HUES48 (cell line): ENCODE data around the gene MYCN.
"Not testable (repeated sequence)": the region's sequence is repeated elsewhere in the genome, so short reads cannot be mapped to it uniquely, and the experiment has no call there.

Source experiments
- H3K27ac ChIP-seq: one replicate; pipeline ENCODE4 v1.7.0; 2013; ENCODE audit warnings: low read depth, low read length, inconsistent platforms
- H3K27me3 ChIP-seq: 2 replicates; pipeline ENCODE4 v1.6.1; 2013; ENCODE audit warnings: mild to moderate bottlenecking, low read length; ENCODE audit not compliant: control insufficient read depth, insufficient read depth
- H3K36me3 ChIP-seq: 2 replicates; pipeline ENCODE4 v1.6.1; 2013; ENCODE audit warnings: low read length; ENCODE audit not compliant: control insufficient read depth, insufficient read depth
- H3K4me1 ChIP-seq: 2 replicates; pipeline ENCODE4 v1.6.1; 2013; ENCODE audit warnings: mild to moderate bottlenecking, low read length; ENCODE audit not compliant: control insufficient read depth, insufficient read depth
- H3K4me3 ChIP-seq: 2 replicates; pipeline ENCODE4 v1.5.1; 2013; ENCODE audit warnings: mild to moderate bottlenecking, low read depth, low read length
- H3K9ac ChIP-seq: 2 replicates; pipeline ENCODE4 v1.6.1; 2013; ENCODE audit warnings: mild to moderate bottlenecking, low read depth, low read length, moderate library complexity
- H3K9me3 ChIP-seq: 2 replicates; pipeline ENCODE4 v1.6.1; 2013; ENCODE audit warnings: low read length; ENCODE audit not compliant: control insufficient read depth, insufficient read depth

The MYCN gene

DNA sequence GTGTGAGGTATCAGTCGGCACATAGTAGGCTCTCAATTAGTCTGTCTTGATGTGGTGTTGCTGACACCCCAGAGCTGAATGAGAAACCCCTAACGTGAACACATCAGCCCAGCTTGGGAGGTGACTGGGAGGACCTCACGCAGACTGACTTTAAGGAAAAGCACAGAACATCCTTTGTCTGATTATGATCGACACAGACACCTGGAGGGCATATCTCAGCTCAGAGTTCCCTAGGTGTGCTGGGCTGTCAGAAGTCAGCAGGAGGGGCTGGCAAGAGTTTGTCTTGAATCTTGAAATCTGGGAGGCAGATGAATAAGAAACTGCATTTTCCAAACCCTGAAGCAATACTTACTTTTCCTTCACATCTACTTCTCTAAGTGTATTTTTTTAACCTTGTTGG lies 16.8 kb upstream of the MYCN start:
- Histone ChIP-seq H3K4me3 (no peak overlapping the region), H3K9me3 (no peaks in the 10 kb centered on the region), H3K4me1 (no peaks in the 10 kb centered on the region), H3K36me3 (no peaks in the 10 kb centered on the region), H3K27me3 (no peaks in the 10 kb centered on the region), H3K27ac (no peak overlapping the region), H3K9ac (no peak overlapping the region)

DNA sequence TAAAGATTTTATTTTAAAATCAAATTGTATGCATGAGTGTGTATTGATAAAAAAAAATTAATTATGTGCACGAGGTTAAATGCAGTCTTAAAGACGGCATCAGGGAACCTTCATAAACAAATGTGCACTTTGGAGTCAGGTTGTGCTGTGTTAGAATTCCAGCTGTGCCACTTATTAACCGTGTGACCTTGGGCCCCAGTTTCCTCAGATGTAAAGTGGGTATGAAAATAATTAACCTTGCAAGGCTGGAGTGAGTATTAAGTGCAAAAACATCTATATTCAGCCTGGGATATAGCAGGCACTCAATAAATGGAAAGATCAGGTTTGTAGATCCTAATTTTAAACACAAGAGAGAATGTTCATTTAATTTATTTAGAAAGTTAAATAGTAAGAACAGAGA lies 14.5 kb upstream of the MYCN start:
- no peaks in the 10 kb centered on the region for H3K36me3 ChIP-seq
- H3K27ac ChIP-seq = no peak overlapping the region
- no peaks in the 10 kb centered on the region for H3K4me1 ChIP-seq
- H3K4me3 ChIP-seq = no peak overlapping the region
- no peaks in the 10 kb centered on the region for H3K9me3 ChIP-seq
- no peaks in the 10 kb centered on the region for H3K27me3 ChIP-seq
- H3K9ac ChIP-seq = no peak overlapping the region

DNA sequence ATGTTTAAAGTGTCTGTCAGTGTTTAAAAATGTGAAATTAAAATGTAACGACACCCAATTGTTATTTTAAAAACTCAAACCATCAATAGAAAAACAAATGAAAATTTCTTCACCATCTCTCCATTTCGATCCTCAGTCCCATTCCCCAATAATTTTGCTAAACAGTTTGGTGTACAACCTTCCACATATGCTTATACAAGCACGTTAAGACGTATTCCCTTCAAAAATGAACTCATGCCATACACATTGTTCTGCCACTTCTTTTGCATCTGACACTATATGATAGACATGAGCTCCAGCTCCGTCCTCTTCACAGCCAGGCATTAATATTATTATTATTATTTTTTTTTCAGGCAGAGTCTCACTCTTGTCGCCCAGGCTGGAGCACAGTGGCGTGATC lies 14.1 kb upstream of the MYCN start:
- no peaks in the 10 kb centered on the region for H3K36me3 ChIP-seq
- H3K9me3 ChIP-seq = no peaks in the 10 kb centered on the region
- H3K27ac ChIP-seq = no peak overlapping the region
- no peaks in the 10 kb centered on the region for H3K4me1 ChIP-seq
- H3K27me3 ChIP-seq = no peaks in the 10 kb centered on the region
- H3K9ac ChIP-seq = no peak overlapping the region
- no peak overlapping the region for H3K4me3 ChIP-seq

DNA sequence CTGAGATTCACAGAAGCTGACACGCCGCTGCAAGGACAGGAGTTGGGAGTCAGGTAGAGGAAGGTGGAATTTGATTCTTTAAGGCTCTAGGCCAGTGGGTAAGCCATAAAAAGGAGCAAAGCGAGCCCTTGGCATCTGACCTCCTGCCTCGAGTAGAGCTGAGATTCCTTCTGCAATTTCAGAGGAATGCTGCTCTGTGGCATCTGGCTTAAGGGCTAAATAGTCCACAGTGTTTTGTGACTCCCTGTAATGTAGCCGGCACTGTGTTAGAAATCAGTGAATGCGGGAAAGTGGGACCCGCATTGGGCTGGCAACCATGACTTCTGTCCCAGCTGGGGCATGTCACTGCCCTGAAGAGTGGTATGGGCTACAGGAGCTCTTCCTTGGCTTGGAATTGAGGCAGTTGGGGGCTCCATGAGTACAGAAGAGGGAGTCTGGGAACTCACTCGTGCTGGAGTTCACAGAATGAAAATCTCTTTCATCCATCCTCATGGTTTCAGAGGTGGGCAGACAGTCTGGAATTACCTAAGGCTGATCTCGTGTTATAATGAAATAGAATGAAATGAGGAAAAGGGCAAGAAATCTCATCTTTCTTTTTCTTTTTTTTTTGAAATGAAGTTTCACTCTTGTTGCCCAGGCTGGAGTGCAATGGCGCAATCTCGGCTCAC lies 12.7 kb upstream of the MYCN start:
- Histone ChIP-seq H3K4me1 (no peaks in the 10 kb centered on the region), H3K27ac (no peak overlapping the region), H3K27me3 (no peaks in the 10 kb centered on the region), H3K36me3 (no peaks in the 10 kb centered on the region), H3K4me3 (no peak overlapping the region), H3K9ac (no peak overlapping the region), H3K9me3 (no peaks in the 10 kb centered on the region)

DNA sequence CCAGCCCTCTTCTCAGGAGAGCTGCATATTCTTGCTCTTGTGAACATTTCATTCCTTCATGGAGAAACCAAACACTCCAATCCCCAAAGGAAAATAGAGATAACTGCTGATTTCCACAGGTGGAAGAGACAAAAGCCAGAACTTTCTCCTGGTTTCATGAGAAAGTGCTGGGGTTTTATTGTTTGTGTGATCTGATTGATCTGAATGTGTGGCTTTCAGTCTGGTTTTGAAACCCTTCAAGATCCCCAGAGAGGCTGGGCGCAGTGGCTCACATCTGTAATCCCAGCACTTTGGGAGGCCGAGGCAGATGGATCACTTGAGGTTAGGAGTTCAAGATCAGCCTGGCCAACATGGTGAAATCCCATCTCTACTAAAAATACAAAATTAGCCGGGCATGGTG lies 11.3 kb upstream of the MYCN start:
- H3K27ac ChIP-seq, H3K4me3 ChIP-seq, H3K36me3 ChIP-seq, H3K27me3 ChIP-seq, H3K9ac ChIP-seq, H3K4me1 ChIP-seq, H3K9me3 ChIP-seq: not testable (repeated sequence)

DNA sequence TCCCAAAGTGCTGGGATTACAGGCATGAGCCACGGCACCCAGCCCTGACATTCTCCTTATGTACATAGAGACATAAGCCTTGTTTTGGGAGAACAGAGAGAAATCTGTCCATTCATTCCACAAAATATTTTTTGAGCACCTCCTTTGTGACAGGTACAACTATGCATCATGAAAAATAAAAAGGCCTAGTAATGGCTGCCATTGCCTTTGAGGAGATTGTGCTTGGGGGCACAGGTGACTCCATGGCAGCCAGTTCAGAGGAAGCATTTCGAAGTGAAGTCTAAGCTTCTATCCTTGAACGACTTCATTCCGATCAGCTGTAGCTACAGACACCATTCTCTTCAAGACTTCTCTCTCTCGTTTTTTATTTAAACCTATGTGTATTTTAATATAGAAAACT lies 10.5 kb upstream of the MYCN start:
- Histone ChIP-seq H3K4me3 (no peak overlapping the region), H3K9me3 (no peaks in the 10 kb centered on the region), H3K27me3 (no peaks in the 10 kb centered on the region), H3K9ac (no peak overlapping the region), H3K27ac (no peak overlapping the region), H3K36me3 (no peaks in the 10 kb centered on the region), H3K4me1 (no peaks in the 10 kb centered on the region)

DNA sequence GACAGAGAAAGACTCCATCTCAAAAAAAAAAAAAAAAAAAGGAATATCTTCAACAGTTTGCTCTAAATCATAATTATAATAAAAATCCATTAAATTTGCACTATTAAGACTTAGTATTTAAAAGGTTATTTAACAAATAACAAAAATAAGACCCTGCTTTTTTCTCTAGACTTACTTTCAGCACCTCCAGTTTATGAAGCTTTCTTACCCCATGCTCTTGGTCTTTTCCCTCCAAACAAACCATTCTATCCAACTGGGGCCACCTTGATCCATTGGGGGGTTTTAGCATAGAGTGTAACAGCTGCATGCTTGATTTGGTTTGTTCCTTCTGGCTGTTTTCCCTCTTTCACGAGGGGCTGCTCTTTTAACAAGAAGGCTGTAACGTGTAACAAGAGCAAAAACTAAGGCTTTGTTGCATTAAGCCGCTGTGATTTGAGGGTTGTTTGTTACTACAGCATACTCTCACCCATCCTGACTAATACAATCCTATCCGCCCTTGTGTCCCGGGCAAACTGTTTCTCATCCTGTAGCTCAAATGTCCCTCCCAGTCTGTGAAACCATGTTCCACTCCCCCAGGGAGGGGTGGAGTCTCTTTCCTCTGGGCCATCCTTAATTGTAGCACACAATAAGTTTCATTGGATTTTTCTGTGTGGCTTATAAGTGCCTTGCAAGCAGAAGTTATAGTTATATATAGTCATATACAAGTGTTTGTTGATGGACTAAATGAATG lies 9.6 kb upstream of the MYCN start:
- H3K9me3 ChIP-seq = no peaks in the 10 kb centered on the region
- peaks cover 6% of the 10 kb centered on the region for H3K4me1 ChIP-seq
- H3K9ac ChIP-seq = no peak overlapping the region
- no peak overlapping the region for H3K27ac ChIP-seq
- H3K36me3 ChIP-seq = no peaks in the 10 kb centered on the region
- H3K4me3 ChIP-seq = no peak overlapping the region
- no peaks in the 10 kb centered on the region for H3K27me3 ChIP-seq

DNA sequence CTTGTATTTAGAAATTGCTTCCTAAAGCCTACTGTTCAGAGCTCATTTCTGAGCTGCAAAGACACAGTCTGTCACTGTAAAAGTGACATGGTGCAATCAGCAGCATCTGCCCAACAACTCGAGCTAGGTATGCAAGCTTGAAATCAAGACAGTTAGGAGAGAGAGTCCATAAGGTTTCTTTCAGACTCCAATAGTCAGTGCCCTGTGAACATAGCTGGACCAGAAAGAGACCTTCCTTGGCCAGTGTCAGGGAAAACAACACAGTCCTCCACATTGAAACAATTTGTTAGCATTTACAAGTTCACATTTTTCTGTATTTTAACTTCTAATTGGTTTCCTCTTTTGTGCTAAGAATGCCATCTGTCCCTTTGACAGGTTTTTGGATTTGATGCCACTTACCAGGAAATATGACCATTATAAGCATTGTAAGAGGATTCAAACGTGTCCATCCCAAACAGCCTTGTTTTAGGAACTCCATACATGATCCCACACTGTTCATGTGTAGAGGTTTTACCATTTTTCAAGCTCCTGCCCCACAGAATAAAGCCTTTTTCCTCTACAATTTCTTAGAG lies 8.9 kb upstream of the MYCN start:
- Histone ChIP-seq H3K9ac (no peak overlapping the region), H3K4me3 (no peak overlapping the region), H3K36me3 (no peaks in the 10 kb centered on the region), H3K9me3 (no peaks in the 10 kb centered on the region), H3K27me3 (no peaks in the 10 kb centered on the region), H3K27ac (no peak overlapping the region), H3K4me1 (peaks cover 12% of the 10 kb centered on the region)

DNA sequence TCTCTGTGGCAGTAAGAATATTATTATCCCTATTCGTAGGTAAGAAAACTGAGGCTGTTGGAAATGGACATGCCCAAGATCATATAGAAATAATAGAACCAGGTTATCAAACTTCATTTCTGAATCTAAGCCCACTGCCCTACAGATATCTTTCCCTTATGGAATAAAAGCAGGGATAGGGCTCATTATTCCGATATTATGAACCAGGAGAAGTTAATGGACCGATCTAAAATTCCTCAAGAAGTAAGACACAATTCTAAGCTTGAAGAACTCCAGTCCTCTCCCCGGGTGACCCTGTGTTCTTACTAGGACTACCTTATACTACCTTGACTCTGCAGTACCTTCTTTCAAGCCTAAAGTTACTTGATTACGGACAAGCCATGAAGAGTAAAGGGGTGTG lies 8.4 kb upstream of the MYCN start:
- Histone ChIP-seq H3K4me1 (peaks cover 17% of the 10 kb centered on the region), H3K9me3 (no peaks in the 10 kb centered on the region), H3K27ac (no peak overlapping the region), H3K36me3 (no peaks in the 10 kb centered on the region), H3K27me3 (no peaks in the 10 kb centered on the region), H3K4me3 (no peak overlapping the region), H3K9ac (no peak overlapping the region)

DNA sequence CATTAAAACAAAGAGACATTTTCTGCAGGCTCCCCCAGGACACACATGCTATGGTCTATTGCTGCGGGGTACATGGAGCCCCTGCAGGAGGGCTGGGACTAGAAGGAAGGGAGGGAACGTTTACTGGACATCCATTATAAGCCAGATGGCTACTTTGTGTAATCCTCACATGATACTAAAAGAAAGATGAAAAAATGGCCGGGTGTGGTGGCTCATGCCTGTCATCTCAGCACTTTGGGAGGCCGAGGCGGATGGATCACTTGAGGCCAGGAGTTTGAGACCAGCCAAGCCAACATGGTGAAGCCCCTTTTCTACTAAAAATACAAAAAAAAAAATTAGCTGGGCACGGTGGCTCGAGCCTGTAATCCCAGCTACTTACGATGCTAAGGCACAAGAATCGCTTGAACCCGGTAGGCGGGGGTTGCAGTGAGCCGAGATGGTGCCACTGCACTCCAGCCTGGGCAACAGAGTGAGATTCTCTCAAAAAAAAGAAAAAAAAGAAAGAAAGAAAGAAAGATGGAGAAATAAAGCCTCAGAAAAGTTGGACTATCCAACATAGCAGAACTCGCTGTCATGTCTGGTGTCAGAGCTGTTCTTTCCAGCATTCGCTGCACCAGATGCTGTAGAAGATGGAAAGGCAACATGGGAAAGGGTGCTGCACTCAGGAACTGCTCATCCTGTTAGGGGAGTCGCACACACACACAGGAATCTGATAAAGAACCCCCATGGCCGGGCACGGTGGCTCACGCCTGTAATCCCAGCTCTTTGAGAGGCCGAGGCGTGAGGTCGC lies 7.8 kb upstream of the MYCN start:
- H3K9ac ChIP-seq = no peak overlapping the region
- H3K27ac ChIP-seq = no peak overlapping the region
- no peaks in the 10 kb centered on the region for H3K27me3 ChIP-seq
- no peaks in the 10 kb centered on the region for H3K9me3 ChIP-seq
- no peak overlapping the region for H3K4me3 ChIP-seq
- H3K4me1 ChIP-seq = peaks cover 17% of the 10 kb centered on the region
- no peaks in the 10 kb centered on the region for H3K36me3 ChIP-seq
